Thymus (tissue), 11 donors: ENCODE data around the gene TAF3. TPM values are rescaled to one million over a fixed set of nuclear protein-coding genes. Genes with fewer than 3 reads are reported as not detected.

Experiments used
- DNase-seq, 9 donors: peaks; one replicate each; pipeline ENCODE4 v3.0.0-alpha.2; 2013; ENCODE audit warnings: low spot score in 9 of 9, low read depth in 6 of 9, missing footprints in 1 of 9
- H3K27ac ChIP-seq, 2 donors: one replicate each; pipeline ENCODE4 v1.5.1; 2013; ENCODE audit warnings: control low read depth in 1 of 2, low read depth in 1 of 2, low read length in 1 of 2, mild to moderate bottlenecking in 1 of 2, moderate library complexity in 1 of 2
- H3K27me3 ChIP-seq, 2 donors: one replicate each; pipeline ENCODE4 v1.5.1; 2013; ENCODE audit warnings: low read length in 1 of 2; ENCODE audit not compliant: control insufficient read depth in 2 of 2, insufficient read depth in 1 of 2
- H3K36me3 ChIP-seq, 2 donors: one replicate each; pipeline ENCODE4 v1.5.1; 2013; ENCODE audit warnings: low read length in 1 of 2, mild to moderate bottlenecking in 1 of 2, moderate library complexity in 1 of 2; ENCODE audit not compliant: control insufficient read depth in 2 of 2, insufficient read depth in 2 of 2
- H3K4me1 ChIP-seq, 2 donors: one replicate each; pipeline ENCODE4 v1.5.1; 2013; ENCODE audit warnings: low read length in 2 of 2; ENCODE audit not compliant: control insufficient read depth in 2 of 2, insufficient read depth in 2 of 2
- H3K4me3 ChIP-seq, 2 donors: one replicate each; pipeline ENCODE4 v1.5.1; 2013; ENCODE audit warnings: low read length in 2 of 2, control low read depth in 1 of 2, mild to moderate bottlenecking in 1 of 2
- H3K9me3 ChIP-seq, 2 donors: one replicate each; pipeline ENCODE4 v1.5.1; 2013; ENCODE audit warnings: low read length in 1 of 2, mild to moderate bottlenecking in 1 of 2; ENCODE audit not compliant: control insufficient read depth in 2 of 2, insufficient read depth in 1 of 2
- WGBS: extraction: QIAGEN DNeasy Blood & Tissue Kit; methylation state at CpG from one replicate; pipeline ENCODE4 v1.1.7; 2013; 5-methylcytosine and 5-hydroxymethylcytosine counted together
- polyA plus RNA-seq: library from polyadenylated mRNA; stranded (reverse); fragments of 200-250 nt; gene quantifications from one replicate; pipeline ENCODE4 v1.2.3, GENCODE V29; 2013
- total RNA-seq: library from RNA; stranded (reverse); fragments of 120-200 nt; gene quantifications from one replicate; pipeline ENCODE4 v1.2.4, GENCODE V29; 2013
- donor health status: healthy.

TAF3 gene
- total and polyA plus RNA-seq, 2 donors: 2.2 to 5.7 TPM

DNA sequence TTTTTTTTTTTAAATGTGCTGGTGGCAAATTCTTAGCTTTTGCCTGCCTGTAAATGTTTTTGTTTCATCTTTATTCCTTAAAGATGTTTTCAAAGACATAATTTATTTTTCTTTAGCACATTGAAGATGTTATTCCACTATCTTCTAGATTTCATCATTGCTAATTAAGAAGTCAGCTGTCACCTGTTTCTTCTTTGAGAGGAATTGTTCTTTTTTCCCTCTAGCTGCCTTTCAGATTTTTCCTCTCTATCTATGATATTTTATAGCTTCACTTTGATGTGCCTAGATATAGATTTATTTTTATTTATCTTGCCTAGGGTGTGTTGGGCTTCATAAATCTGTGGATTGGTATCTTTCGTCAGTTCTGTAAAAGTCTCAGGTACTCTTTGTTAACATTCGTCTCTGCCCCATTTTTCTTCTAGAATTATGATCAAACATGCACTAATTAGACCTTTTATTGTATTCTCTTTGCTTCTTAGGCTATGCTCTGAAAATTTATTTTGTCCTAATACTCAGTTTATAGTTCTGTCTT lies 186.2 kb downstream of the TAF3 start:
- no peak for DNase-seq
- Histone ChIP-seq H3K36me3 (peaks cover 3 to 5% of the 10 kb centered on the region in 2 donors), H3K27me3 (no peaks in the 10 kb centered on the region), H3K9me3 (peaks cover 0 to 6% of the 10 kb centered on the region in 2 donors), H3K4me1 (no peaks in the 10 kb centered on the region), H3K27ac (no peak overlapping the region), H3K4me3 (no peak overlapping the region)
- WGBS: 49% methylated on average over 2 of the region's 2 CpGs

DNA sequence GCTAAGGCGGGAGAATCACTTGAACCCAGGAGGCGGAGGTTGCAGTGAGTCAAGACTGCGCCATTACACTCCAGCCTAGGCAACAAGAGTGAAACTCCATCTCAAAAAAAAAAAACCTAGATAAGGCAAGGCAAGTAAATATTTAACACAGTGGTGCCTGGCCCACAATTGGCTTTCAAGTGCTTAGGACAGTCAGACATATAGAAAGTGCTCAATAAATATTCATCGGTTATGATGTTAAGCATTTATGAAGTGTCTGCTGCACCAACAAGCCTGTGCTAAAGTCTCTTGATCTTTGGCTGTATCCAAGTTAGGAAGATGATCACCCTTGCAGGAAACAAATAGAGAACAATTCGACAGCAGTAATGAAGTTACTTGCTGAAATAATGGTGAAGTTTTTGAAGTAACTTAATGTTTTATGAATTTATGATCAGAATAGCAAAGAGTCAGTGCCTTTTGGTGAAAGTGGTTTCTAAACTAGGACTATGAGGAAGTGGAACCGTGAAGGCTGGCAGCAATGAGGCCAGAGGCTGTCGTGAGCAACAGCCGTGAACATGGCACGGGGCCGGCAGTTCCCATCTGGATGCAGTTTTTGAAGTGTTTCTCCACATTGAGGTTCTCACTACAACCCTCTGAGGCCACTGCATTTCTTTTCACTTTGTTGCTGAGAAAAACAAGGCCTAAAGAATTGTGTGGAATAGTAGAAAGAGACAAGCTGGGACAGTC lies 188.1 kb downstream of the TAF3 start:
- no peak overlapping the region for H3K4me3 ChIP-seq
- H3K9me3 ChIP-seq: peaks cover 0 to 6% of the 10 kb centered on the region in 2 donors
- peaks cover 10 to 14% of the 10 kb centered on the region in 2 donors for H3K36me3 ChIP-seq
- no peak for DNase-seq
- no peaks in the 10 kb centered on the region for H3K27me3 ChIP-seq
- WGBS: 95% methylated on average over 10 of the region's 10 CpGs
- no peak overlapping the region for H3K27ac ChIP-seq
- H3K4me1 ChIP-seq: no peaks in the 10 kb centered on the region

- H3K4me1 ChIP-seq: no peaks in the 10 kb centered on the region
- H3K27ac ChIP-seq: no peak overlapping the region
- no peak overlapping the region for H3K4me3 ChIP-seq
- H3K9me3 ChIP-seq: peaks cover 0 to 2% of the 10 kb centered on the region in 2 donors
- 98% methylated on average over 38 of the region's 38 CpGs for WGBS
- no peak for DNase-seq
- H3K27me3 ChIP-seq: no peaks in the 10 kb centered on the region
- H3K36me3 ChIP-seq: peaks cover 10 to 20% of the 10 kb centered on the region in 2 donors
Measured at GRCh38 chr10:8009031-8009430, 190.7 kb downstream of the TAF3 start.

DNA sequence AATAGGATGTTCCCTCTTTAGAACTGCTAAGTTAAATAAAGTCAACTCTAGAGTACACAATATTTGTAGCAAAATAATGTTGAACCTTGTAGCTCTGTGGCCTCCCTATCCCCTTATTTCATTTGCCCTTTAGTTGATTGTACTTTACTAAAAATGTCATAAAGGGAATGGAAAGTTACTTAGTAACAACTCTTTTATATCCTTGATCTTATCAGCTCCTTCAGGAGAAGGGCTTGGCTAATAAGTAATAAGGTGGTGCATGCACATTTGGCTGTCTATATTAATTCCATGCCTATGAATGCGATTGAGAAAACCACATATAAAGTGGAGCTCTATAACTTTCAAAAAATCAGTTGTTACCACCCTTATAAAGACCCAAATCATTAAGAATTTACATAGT lies 194.7 kb downstream of the TAF3 start:
- WGBS: 100% methylated on average over 1 of the region's 1 CpG
- no peak for DNase-seq
- Histone ChIP-seq H3K9me3 (no peaks in the 10 kb centered on the region), H3K27ac (no peak overlapping the region), H3K4me1 (no peaks in the 10 kb centered on the region), H3K36me3 (peaks cover 18 to 30% of the 10 kb centered on the region in 2 donors), H3K27me3 (no peaks in the 10 kb centered on the region), H3K4me3 (no peak overlapping the region)

DNA sequence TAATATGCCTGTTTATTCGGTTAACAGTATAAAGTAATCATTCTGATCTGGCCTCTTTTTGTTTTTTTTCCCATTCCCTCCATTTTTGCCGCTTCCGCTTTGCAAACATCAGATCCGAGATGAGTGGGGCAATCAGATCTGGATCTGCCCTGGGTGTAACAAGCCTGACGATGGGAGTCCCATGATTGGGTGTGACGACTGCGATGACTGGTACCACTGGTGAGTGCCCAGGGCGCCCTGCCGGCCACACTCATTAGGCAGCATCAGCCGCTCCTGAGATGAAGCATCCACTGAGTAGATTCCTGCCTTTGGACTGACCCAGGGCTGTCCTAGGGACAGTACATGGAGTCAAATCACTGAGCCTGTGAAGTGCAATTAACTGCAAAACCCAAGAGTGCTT lies 195.3 kb downstream of the TAF3 start:
- Histone ChIP-seq H3K9me3 (no peaks in the 10 kb centered on the region), H3K4me3 (no peak overlapping the region)
- no peak for DNase-seq

GRCh38 chr10:8014649-8015048 lies 196.3 kb downstream of the TAF3 start:
- Histone ChIP-seq H3K9me3 (no peaks in the 10 kb centered on the region), H3K27ac (no peak overlapping the region), H3K4me1 (no peaks in the 10 kb centered on the region), H3K27me3 (no peaks in the 10 kb centered on the region), H3K36me3 (peaks cover 13 to 27% of the 10 kb centered on the region in 2 donors), H3K4me3 (no peak overlapping the region)
- WGBS: 97% methylated on average over 16 of the region's 16 CpGs
- no peak for DNase-seq

More for the DNA sequence above, 195.3 kb downstream of the TAF3 start:
- no peaks in the 10 kb centered on the region for H3K27me3 ChIP-seq
- H3K36me3 ChIP-seq: peaks cover 18 to 30% of the 10 kb centered on the region in 2 donors
- no peaks in the 10 kb centered on the region for H3K4me1 ChIP-seq
- WGBS: over 99% methylated on average over 10 of the region's 10 CpGs
- no peak overlapping the region for H3K27ac ChIP-seq

DNA sequence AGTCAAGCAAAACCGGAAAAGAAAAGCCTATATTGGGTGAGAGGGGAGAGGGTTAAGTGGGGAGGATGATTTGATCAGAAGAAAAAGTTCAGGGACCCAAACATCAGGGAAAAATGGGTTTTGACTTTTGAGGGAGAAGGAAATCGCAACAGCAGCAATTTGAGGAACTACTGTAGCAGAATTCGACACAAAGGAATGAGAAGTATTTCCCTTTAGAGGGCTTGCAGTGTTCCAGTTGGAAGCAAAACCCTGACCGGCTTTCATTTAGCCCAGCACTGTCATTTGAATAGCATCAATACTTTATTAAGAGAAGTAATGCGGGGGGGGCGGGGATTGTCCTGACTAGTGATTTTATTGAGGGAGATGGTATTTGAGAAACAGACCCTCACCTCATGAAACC lies 199.0 kb downstream of the TAF3 start:
- Histone ChIP-seq H3K9me3 (no peaks in the 10 kb centered on the region), H3K27ac (no peak overlapping the region), H3K4me3 (no peak overlapping the region), H3K36me3 (peaks cover 8 to 15% of the 10 kb centered on the region in 2 donors), H3K27me3 (no peaks in the 10 kb centered on the region), H3K4me1 (no peaks in the 10 kb centered on the region)
- no peak for DNase-seq
- WGBS: 87% methylated on average over 6 of the region's 6 CpGs

- Histone ChIP-seq H3K9me3 (no peaks in the 10 kb centered on the region), H3K27ac (no peak overlapping the region), H3K4me1 (peaks cover 4 to 5% of the 10 kb centered on the region in 2 donors), H3K27me3 (peaks cover 0 to 4% of the 10 kb centered on the region in 2 donors), H3K36me3 (no peaks in the 10 kb centered on the region), H3K4me3 (no peak overlapping the region)
- 88% methylated on average over 4 of the region's 4 CpGs for WGBS
- DNase-seq: no peak
Measured at GRCh38 chr10:8023321-8023720, 205.0 kb downstream of the TAF3 start.

DNA sequence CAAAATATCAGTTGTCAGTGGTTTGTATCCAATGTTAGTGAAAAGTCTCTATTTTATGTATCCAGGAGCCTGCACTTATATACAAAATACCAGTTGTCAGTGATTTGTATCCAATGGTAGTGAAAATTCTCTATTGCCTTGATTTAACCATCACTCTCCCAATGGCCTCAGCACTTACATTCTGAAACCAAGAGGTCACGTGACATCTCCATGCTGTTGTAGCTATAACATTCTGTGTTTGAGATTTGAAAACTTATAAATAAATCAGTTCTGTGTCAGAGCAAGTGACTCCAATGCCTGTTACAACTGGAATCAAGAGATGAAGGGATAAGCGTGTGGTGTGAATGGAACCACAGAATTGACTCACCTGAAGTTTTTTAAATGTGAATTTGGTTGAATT lies 205.5 kb downstream of the TAF3 start:
- 98% methylated on average over 2 of the region's 2 CpGs for WGBS
- no peaks in the 10 kb centered on the region for H3K9me3 ChIP-seq
- DNase-seq: no peak

More for the DNA sequence above, 205.5 kb downstream of the TAF3 start:
- no peak overlapping the region for H3K4me3 ChIP-seq
- peaks cover 0 to 4% of the 10 kb centered on the region in 2 donors for H3K27me3 ChIP-seq
- H3K27ac ChIP-seq: no peak overlapping the region
- H3K4me1 ChIP-seq: peaks cover 4 to 5% of the 10 kb centered on the region in 2 donors
- no peaks in the 10 kb centered on the region for H3K36me3 ChIP-seq
